ENCODE data around the gene POLD2.
"Not testable (repeated sequence)": the region's sequence is repeated elsewhere in the genome, so short reads cannot be mapped to it uniquely, and the experiment has no call there.

Gene POLD2

GRCh38 chr7:44139311-44140010 is 16.1 kb upstream of the POLD2 start:
- DNase-seq (ENCODE audit: low read depth in 2 of 2) = no peak

- DNase-seq (ENCODE audit: low read depth in 2 of 2) = no peak
Measured at GRCh38 chr7:44138698-44139097, 15.3 kb upstream of the POLD2 start.

- no peak for DNase-seq (ENCODE audit: low read depth in 2 of 2)
Measured at GRCh38 chr7:44136731-44137130, 13.4 kb upstream of the POLD2 start.

GRCh38 chr7:44134943-44135628 is 11.7 kb upstream of the POLD2 start:
- DNase-seq (ENCODE audit: low read depth in 2 of 2) = no peak

- no peak for DNase-seq (ENCODE audit: low read depth in 2 of 2)
Measured at GRCh38 chr7:44133295-44133694, 9.9 kb upstream of the POLD2 start.

GRCh38 chr7:44132039-44132438 is 8.7 kb upstream of the POLD2 start:
- no peak for DNase-seq (ENCODE audit: low read depth in 2 of 2)

- DNase-seq (ENCODE audit: low read depth in 2 of 2) = no peak
Measured at GRCh38 chr7:44131173-44132029, 8.1 kb upstream of the POLD2 start.

- DNase-seq (ENCODE audit: low read depth in 2 of 2) = no peak
Measured at GRCh38 chr7:44128721-44129582, 5.6 kb upstream of the POLD2 start.

- no peak for DNase-seq (ENCODE audit: low read depth in 2 of 2)
Measured at GRCh38 chr7:44127161-44127560, 3.8 kb upstream of the POLD2 start.

GRCh38 chr7:44126574-44126973 is 3.2 kb upstream of the POLD2 start:
- not testable (repeated sequence) for DNase-seq (ENCODE audit: low read depth in 2 of 2)

- no peak for DNase-seq (ENCODE audit: low read depth in 2 of 2)
Measured at GRCh38 chr7:44124822-44125202, 1.5 kb upstream of the POLD2 start.

- no peak for DNase-seq (ENCODE audit: low read depth in 2 of 2)
Measured at GRCh38 chr7:44122529-44122928, 819 bp downstream of the POLD2 start.

GRCh38 chr7:44121761-44122420 is 1.5 kb downstream of the POLD2 start:
- no peak for DNase-seq (ENCODE audit: low read depth in 2 of 2)

- DNase-seq (ENCODE audit: low read depth in 2 of 2) = no peak
Measured at GRCh38 chr7:44120395-44120794, 3.0 kb downstream of the POLD2 start.

GRCh38 chr7:44119829-44120380 is 3.4 kb downstream of the POLD2 start:
- no peak for DNase-seq (ENCODE audit: low read depth in 2 of 2)

- no peak for DNase-seq (ENCODE audit: low read depth in 2 of 2)
Measured at GRCh38 chr7:44117801-44118429, 5.4 kb downstream of the POLD2 start.

- DNase-seq (ENCODE audit: low read depth in 2 of 2) = no peak
Measured at GRCh38 chr7:44116789-44117666, 6.3 kb downstream of the POLD2 start.

- no peak for DNase-seq (ENCODE audit: low read depth in 2 of 2)
Measured at GRCh38 chr7:44116087-44116788, 7.1 kb downstream of the POLD2 start.
